Coronary artery (tissue), 2 donors: ENCODE data around the gene CBX8.
A peak's percentile ranks its signal among the peaks of the same experiment; 100 is the strongest.
"Not testable (repeated sequence)": the region's sequence is repeated elsewhere in the genome, so short reads cannot be mapped to it uniquely, and the experiment has no call there.

Experiments
- DNase-seq: peaks from one replicate; pipeline ENCODE4 v3.0.0-alpha.2; 2017; ENCODE audit warnings: low spot score
- H3K27ac ChIP-seq, 2 donors: fragments of 200-600 bp; sonication (generic); one replicate each; pipeline ENCODE4 v1.5.1; 2016 to 2019
- H3K4me3 ChIP-seq: fragments of 200-600 bp; sonication (generic); 2 replicates; pipeline ENCODE4 v1.5.1; 2016; ENCODE audit warnings: mild to moderate bottlenecking, moderate library complexity
- TF ChIP-seq, protein P1 (sequence below): fragments of 200-600 bp; sonication (generic); IDR thresholded peaks from one replicate; pipeline ENCODE4 v1.5.1; 2019; ENCODE audit warnings: antibody characterized with exemption

The CBX8 gene

DNA sequence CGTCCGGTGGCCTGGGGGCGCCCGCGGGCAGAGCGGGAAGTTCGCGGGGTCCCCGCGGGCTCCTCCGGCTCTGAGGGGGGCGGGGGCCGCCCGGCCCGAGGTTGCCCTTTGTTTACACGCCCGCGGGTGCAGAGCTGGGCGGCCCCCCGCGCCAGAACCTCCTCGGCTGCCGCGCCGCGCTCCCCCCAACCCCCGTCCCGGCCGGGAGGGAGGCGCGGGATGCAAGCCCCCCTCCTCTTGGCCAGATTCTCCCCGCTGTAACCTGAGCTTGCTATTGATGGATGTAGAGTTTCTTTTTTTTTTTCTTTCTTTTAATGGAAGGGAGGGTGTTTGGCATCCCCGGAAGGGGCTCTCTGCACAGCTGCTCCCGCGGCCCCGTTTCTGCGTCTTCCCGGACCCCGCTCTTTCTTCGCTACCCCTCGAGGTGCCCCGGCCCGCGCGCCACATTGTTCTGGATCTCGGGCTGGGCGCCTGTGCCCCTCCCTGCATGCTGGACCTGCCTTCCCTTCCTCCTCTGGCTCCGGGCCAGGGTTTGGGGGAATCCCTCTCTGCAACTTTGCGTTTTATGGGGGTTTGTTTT is 18.3 kb downstream of the CBX8 start:
- no peak overlapping the region for H3K27ac ChIP-seq
- DNase-seq: no peak
- TF ChIP-seq, protein P1, sequence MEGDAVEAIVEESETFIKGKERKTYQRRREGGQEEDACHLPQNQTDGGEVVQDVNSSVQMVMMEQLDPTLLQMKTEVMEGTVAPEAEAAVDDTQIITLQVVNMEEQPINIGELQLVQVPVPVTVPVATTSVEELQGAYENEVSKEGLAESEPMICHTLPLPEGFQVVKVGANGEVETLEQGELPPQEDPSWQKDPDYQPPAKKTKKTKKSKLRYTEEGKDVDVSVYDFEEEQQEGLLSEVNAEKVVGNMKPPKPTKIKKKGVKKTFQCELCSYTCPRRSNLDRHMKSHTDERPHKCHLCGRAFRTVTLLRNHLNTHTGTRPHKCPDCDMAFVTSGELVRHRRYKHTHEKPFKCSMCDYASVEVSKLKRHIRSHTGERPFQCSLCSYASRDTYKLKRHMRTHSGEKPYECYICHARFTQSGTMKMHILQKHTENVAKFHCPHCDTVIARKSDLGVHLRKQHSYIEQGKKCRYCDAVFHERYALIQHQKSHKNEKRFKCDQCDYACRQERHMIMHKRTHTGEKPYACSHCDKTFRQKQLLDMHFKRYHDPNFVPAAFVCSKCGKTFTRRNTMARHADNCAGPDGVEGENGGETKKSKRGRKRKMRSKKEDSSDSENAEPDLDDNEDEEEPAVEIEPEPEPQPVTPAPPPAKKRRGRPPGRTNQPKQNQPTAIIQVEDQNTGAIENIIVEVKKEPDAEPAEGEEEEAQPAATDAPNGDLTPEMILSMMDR: no peak
- peak overlapping the region; percentile 85 for H3K4me3 ChIP-seq

DNA sequence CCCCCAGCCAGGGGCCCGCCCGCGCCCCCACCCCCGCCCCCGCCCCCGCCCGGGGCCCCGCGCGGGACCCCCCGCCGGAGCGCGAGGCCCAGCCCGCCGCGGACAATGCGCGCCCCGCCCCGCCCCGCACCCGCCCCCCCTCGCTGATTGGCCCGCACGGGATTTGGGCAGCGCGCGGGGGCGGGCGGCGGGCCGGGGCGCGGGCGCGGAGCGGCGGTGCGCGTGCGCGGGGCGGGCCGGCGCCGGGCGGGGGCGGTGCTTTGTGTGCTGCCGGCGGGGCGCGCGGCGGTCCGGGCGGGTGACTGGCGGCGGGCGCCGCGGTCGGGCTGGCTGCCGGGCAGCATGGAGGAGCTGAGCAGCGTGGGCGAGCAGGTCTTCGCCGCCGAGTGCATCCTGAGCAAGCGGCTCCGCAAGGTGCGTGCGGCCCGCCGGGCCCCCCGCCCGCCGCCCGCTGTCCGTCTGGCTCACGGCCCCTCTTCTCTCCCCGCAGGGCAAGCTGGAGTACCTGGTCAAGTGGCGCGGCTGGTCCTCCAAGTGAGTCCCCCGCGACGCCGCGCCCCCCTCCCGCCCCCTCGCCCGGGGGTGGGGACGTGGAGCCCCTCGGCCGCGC is 18.9 kb downstream of the CBX8 start, which contains the start of gene CBX2:
Gene CBX2, plus strand, starts transcription at position 255 of the 610 bp plus-strand sequence. Its CDS starts 88 bp downstream, at position 343.
- DNase-seq: no peak
- Histone ChIP-seq H3K4me3 (peak within 1 kb of the TSS; percentile 85), H3K27ac (peak within 1 kb of the TSS in 1 of 2 donors; percentile 69)
- TF ChIP-seq, protein P1: no peak

DNA sequence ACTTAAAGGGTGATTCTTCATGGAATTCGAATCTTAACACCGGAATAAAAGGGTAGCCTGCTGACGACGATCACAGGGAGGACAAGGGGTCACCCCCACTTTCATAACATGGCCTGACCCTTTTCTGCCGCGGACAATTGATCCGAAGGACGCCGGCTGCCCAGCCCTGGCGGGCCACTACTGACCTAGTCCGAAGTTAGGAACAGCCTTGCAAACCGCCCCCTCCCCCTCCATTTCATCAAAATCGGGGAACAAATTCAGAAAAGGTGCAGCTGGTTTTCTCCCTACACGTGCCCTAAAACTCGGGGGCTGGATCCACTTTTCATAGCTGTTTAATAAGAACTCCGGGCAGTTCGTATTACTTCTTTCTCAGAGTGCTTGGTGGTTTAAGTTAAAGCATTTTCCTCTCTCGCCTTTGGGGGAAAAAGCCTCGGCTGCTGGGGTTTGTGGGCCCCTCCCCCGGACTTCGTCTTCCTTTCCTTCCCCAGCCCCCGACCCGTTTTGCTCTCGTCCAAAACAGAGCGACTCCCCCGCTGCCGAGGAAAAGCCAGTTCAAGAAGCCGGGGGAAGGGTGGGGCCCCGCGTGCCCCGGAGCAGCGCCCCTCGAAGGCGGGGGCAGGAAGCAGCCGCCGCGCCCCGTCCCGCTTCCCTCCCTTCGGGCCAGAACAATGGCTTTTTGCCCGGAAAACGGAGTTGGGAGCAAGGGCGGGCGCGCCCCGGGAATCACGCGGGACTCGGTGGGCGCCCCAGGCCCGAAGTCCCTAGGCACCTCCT is 19.6 kb downstream of the CBX8 start:
- no peak for DNase-seq
- peak overlapping the region; percentile 85 for H3K4me3 ChIP-seq
- peak overlapping the region in 1 of 2 donors; percentile 69 for H3K27ac ChIP-seq
- TF ChIP-seq, protein P1: no peak

DNA sequence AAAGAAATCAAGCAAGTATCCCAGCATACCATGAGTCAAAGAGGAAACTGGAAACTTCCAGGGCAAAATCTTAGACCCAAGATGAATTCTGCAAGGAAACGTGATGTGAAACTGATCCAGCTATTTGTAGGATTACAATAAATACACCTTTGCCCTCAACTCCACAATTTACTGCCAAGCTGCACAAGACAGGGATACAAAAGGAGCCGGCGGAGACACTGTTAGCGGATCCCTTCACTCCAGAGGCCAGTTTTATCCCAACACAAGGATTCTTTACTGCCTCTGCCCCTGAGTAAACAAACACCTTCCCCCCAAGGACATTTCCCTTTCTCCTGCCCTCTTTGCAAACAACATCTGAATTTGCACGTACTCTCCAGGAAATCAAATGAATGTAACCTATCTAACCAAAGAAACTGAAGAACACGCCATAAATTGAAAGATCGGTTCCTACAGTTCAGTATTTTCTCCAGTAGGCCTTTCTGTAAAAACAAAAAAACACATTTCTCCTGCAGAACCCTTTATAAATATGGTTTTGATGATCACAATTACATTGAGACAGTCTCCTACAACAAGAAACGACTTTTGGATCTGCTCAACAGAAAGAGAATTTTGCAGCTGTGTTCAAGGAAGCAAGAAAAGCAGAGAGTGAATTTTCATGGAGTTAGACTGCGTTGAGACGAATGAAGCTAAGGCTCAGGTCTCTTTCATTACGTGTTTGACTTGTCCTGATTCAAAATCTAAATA is 20.3 kb downstream of the CBX8 start:
- TF ChIP-seq, protein P1: no peak
- no peak overlapping the region for H3K4me3 ChIP-seq
- no peak for DNase-seq
- H3K27ac ChIP-seq: peak overlapping the region in 1 of 2 donors; percentile 69

DNA sequence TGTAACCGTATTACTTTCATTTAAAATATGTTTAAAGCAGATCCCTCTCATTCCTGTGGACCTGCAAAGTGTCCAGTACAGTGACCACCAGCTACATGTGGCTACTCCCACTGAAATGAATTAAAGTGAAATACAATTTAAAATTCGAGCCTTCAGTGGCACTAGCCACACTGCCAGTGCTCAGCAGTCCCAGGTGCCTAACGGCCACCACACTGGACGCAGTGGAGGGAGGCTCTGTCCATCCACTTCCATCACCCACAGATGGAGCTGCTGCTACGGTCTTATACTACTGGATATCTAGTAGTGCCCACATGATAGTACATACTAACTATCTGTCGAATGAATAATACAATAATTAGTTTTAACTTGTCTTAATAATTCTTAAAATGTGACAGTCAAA is 21.2 kb downstream of the CBX8 start:
- TF ChIP-seq, protein P1: no peak
- no peak overlapping the region for H3K27ac ChIP-seq
- no peak for DNase-seq
- H3K4me3 ChIP-seq: no peak overlapping the region

DNA sequence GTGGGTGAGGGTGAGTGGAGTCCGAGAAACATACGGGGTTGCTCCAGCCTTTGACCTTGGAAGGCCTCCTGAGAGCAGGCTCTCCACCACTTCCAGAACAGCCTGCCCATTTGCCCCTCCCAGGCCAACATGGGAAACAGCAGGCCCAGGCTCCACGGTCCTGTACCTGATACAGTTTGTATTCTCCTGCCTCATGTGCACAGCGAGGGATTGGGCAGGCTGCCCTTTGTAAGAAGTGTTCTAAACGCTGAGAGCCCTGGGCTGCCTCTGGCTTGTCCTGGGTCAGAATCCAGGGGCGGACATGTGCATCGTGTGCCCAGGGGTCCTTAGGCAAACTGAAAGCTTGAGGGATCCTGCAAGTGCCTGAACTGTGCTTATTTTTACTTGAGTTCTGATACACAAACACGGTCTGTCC is 22.3 kb downstream of the CBX8 start:
- TF ChIP-seq, protein P1: no peak
- DNase-seq: no peak
- Histone ChIP-seq H3K4me3 (no peak overlapping the region), H3K27ac (no peak overlapping the region)

DNA sequence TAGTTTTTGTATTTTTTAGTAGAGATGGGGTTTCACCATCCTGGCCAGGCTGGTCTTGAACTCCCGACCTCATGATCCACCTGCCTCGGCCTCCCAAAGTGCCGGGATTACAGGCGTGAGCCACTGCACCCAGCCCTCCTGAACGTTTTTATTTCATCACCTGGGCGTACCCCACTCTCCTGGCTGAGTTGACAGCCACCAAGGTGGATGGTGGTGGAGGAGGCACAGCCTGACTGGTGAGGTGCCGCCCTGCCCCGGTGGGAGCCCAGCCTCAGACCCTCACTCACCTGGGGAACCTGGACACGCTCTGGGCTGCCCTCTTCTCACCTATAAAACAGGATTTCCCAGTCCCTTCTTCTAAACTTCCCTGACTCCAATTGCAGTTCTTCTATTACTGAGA is 24.2 kb downstream of the CBX8 start:
- not testable (repeated sequence) for H3K4me3 ChIP-seq, H3K27ac ChIP-seq
- DNase-seq: peak; percentile 38
